Measurements from ENCODE around the gene ASIC2.

Gene ASIC2

GRCh38 chr17:33109336-33110072 lies 183.6 kb downstream of the ASIC2 start:
- DNase-seq = no peak

- no peak for DNase-seq
These were observed 186.4 kb downstream of the ASIC2 start for GRCh38 chr17:33106525-33107165.

DNA sequence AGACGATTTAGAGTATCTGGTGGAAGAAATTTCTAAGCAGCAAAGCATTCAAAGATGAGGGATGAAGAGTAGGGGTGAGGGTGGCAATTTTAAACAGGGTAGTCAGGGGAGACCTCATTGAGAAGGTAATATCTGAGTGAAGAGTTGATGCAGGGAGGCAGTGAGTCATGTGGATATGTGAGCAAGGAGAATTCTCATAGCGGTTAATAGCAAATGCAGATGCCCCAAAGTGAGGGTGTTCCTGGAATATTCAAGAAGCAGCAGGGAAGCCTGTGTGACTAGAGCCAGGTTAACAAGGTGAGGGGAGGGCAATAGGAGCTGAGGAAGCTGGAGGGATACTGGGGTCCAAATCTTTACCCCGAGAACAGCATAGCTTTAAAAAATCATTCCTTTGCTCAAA lies 187.2 kb downstream of the ASIC2 start:
- no peak for DNase-seq

GRCh38 chr17:33099906-33100305 lies 193.2 kb downstream of the ASIC2 start:
- no peak for DNase-seq

GRCh38 chr17:33099252-33099651 lies 193.8 kb downstream of the ASIC2 start:
- DNase-seq = no peak

DNA sequence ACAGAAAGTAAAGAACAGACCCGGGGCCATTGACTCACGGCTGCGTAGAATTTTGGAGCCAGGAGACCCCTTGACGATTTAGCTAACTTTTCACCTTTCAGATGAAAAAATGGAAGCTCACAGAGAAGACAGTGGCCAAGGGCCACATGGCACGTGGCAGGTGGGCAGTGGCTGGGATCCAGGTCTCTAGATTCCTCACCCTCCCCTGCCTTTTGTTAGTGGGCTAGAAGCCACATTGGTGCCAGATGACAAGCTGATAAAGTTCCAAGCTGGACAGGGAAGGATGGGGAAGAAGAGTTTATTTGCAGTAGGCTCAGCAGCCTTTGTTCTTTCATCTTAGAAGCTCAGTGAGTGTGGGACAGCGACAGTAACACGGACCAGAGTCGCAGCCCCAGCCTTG lies 195.7 kb downstream of the ASIC2 start:
- no peak for DNase-seq

DNA sequence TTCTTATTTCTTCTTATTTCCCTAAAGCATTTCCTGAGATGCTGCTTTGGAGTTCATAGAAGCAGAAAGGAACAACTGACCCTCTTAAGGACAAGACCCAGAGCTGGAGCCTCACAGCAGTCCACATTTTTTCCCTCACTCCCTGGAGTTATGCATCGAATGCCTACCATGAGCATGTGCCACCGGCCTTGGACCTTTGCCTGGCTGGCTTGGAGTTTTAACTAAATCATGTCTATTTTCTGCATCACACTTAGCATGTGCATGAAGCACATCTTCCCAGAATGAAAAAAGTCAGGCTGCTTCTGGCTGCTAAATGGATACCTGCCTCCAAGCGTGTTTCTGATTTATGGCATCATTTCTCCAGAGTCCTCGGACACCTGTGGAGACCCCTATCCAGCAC lies 196.9 kb downstream of the ASIC2 start:
- DNase-seq = no peak

- no peak for DNase-seq
These were observed 201.8 kb downstream of the ASIC2 start for GRCh38 chr17:33091271-33091670.

GRCh38 chr17:33090806-33091205 lies 202.3 kb downstream of the ASIC2 start:
- DNase-seq = no peak

DNA sequence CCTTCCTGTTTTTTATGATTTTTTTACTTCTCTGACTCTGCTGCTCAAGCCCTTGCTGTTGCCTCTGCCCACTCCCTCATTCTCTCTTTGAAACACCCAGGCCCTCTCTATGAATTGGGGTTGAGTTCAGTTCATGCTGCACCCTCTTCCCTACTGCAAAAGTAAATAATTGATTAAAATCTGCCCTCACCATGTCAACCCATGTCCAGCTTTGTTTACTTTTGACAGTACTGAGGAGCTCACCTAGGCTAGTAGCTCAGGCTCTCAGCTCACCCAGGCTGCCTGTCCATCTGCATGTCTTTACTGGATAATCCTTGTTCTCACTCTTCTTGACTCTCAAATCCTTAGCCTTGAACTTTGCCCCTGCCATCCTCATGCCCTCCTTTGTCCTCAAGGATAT lies 206.2 kb downstream of the ASIC2 start:
- DNase-seq = no peak

DNA sequence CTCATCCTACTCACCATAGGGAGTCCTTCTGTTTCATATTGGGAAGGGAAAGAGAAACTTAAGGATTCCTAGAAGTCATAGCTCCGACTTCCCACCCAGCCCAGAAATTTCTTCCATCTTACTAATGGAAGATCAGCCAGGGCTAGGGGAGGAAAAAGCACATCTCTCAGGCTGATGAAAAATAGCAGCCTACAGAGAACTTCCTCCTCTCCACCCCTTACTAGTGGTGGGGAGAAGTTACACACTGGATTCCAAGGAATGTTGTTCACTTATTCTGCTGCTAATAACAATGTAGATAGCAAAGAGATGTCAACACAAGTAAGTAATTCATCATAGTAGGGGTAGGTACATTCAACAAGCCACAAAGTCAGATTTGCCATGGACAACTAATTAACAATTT lies 207.1 kb downstream of the ASIC2 start:
- DNase-seq = no peak

- no peak for DNase-seq
These were observed 207.8 kb downstream of the ASIC2 start for GRCh38 chr17:33085256-33085655.

DNA sequence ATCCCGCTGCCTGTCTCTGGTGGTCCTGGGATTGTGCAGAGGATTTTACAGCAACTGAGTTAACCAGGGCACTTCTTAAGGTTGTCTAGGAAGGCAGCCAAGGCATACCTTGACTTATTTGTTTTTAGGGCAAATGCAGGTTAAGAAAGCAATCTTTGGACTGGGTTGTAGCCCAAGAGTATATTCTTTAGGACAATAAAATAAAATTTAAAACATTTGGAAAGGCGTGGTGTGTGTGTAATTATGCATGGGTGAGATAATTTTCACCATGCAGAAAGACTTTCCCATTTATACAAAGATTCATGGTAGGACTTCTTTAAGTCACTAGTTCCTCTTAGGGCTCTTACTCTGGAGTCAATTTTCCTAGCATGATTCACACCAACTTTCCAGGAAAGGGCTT lies 208.3 kb downstream of the ASIC2 start:
- DNase-seq = no peak

GRCh38 chr17:33082529-33083173 lies 210.4 kb downstream of the ASIC2 start:
- DNase-seq = no peak

DNA sequence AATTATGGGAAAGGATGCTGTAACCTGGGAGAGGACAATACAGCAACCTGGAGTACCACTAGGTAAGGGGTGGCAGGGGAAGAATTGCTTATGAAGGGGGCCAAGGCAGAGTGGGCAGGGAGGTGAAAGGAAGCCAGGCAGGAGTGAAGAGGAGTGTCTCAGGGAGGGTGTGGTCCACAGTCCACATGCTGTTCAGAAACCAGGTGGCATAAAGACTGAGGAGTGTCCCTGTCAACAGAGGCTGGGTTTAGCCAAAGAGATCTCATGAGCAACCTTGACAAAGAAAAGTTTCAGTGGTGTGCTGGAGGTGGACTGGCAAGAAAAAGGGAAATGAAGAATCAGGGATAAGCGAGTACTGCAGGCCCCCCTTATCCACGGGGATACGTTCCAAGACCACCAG lies 213.0 kb downstream of the ASIC2 start:
- no peak for DNase-seq

GRCh38 chr17:33079201-33079600 lies 213.9 kb downstream of the ASIC2 start:
- DNase-seq = no peak

DNA sequence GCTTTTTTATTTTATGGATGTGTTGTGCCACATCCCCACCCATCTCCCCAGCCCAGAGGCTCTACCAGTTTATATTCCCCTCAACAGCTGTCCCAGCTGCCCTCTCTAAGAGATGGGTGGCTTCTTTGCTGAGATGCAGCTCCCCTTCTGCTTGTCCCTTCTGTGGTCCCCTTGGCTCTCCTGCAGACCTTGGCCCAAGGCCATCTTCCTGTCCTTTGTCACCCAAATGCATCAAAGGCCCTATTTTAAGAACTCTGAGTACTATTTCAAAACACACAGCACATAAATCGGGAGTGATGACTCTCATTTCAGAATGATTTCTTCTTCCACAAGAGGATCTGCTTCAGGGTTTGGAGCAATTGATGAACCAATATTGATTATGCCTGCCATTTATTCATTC lies 216.1 kb downstream of the ASIC2 start:
- no peak for DNase-seq

DNA sequence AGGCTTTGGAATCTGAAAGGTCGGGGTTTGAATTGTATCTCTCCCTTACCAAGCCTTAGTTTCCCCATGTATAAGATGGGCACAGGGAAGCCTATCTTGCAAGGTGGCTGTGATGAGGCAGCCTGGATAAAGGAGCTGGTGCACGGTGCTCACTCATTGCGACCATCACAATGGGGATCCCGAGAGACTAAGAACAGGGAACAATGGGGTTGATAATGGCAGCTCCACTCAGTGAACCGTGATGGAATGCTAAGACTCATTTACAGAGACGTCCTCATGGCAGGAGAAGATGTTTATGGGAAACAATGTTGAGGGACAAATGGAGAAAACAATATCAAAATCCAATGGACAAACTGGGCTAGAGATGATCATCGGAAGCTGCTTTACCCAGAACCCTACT lies 219.7 kb downstream of the ASIC2 start:
- DNase-seq = no peak

GRCh38 chr17:33072421-33073161 lies 220.5 kb downstream of the ASIC2 start:
- DNase-seq = no peak

DNA sequence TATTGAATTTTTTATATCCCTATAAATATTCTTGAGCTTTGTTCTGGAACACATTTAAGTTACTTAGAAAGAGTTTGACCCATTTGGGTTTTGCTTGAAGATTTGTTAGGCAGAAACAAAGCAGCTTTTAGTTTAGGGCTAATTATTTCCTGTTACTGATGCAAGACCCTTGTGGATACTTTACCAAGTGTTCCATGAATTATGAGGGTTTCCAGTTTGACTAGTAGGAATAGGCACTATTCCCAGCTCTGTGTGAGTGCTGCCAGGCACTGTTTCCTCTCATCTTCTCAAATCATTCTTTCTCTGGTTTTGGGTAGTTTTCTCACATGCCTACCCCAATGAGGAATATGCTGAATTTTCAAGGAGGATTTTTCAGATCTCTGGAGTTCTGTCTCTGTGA lies 221.4 kb downstream of the ASIC2 start:
- DNase-seq = no peak

- no peak for DNase-seq
These were observed 235.5 kb downstream of the ASIC2 start for GRCh38 chr17:33057564-33057963.

- DNase-seq = no peak
These were observed 236.5 kb downstream of the ASIC2 start for GRCh38 chr17:33056399-33057146.

DNA sequence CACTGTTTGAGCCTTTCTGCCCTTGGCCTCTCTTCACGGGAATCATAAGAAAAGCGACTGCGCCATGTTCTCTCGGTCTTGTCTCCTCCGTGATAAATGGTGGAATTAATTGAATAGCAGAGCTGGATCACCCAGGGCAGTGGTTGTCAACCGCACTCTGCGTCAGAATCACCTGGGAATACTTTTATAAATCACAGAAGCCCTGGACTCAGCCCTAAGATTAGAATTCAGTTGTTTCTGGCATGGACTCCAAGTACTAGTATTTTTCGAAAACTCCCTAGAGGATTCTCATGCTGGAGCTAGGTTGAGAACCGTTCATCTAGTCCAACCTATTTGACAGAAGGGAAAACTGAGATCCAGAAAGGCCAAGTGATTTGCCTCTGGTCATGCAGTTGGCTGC lies 237.3 kb downstream of the ASIC2 start:
- DNase-seq = no peak

Measured in activated CD4-positive, alpha-beta T cell treated with anti-CD3 and anti-CD28 coated beads, Interleukin-2, amount 50 U/mL, for 16 hours (primary cell).